CD4-positive, alpha-beta T cell treated with Interleukin-21 for 1 hour (primary cell): ENCODE measurements around the gene CHRDL1.

Experiments used
- DNase-seq: peaks from one replicate; pipeline ENCODE4 v3.0.0-alpha.2; 2020

CHRDL1 gene

GRCh38 chrX:110741213-110741796, 54.3 kb downstream of the CHRDL1 start:
- no peak for DNase-seq

GRCh38 chrX:110734894-110735541, 60.6 kb downstream of the CHRDL1 start:
- DNase-seq: no peak

GRCh38 chrX:110734271-110734670, 61.3 kb downstream of the CHRDL1 start:
- no peak for DNase-seq

GRCh38 chrX:110733166-110733565, 62.5 kb downstream of the CHRDL1 start:
- DNase-seq: no peak

GRCh38 chrX:110732266-110732665, 63.4 kb downstream of the CHRDL1 start:
- no peak for DNase-seq

- DNase-seq: no peak
Measured at GRCh38 chrX:110723844-110724243, 71.8 kb downstream of the CHRDL1 start.

- no peak for DNase-seq
Measured at GRCh38 chrX:110722135-110722534, 73.5 kb downstream of the CHRDL1 start.

- no peak for DNase-seq
Measured at GRCh38 chrX:110713666-110714065, 82.0 kb downstream of the CHRDL1 start.

GRCh38 chrX:110706446-110706845, 89.2 kb downstream of the CHRDL1 start:
- DNase-seq: no peak

- DNase-seq: no peak
Measured at GRCh38 chrX:110703641-110704040, 92.0 kb downstream of the CHRDL1 start.

GRCh38 chrX:110699109-110699508, 96.5 kb downstream of the CHRDL1 start:
- no peak for DNase-seq

- no peak for DNase-seq
Measured at GRCh38 chrX:110698696-110699095, 96.9 kb downstream of the CHRDL1 start.

- DNase-seq: no peak
Measured at GRCh38 chrX:110692866-110693265, 102.8 kb downstream of the CHRDL1 start.

- DNase-seq: no peak
Measured at GRCh38 chrX:110691446-110691845, 104.2 kb downstream of the CHRDL1 start.

- no peak for DNase-seq
Measured at GRCh38 chrX:110684653-110685052, 111.0 kb downstream of the CHRDL1 start.

- no peak for DNase-seq
Measured at GRCh38 chrX:110683925-110684324, 111.7 kb downstream of the CHRDL1 start.

GRCh38 chrX:110678591-110678990, 117.0 kb downstream of the CHRDL1 start:
- no peak for DNase-seq

GRCh38 chrX:110675886-110676285, 119.7 kb downstream of the CHRDL1 start:
- no peak for DNase-seq

GRCh38 chrX:110671068-110671803, 124.4 kb downstream of the CHRDL1 start:
- no peak for DNase-seq

GRCh38 chrX:110669572-110669971, 126.0 kb downstream of the CHRDL1 start:
- DNase-seq: no peak

- no peak for DNase-seq
Measured at GRCh38 chrX:110667706-110668105, 127.9 kb downstream of the CHRDL1 start.

- no peak for DNase-seq
Measured at GRCh38 chrX:110665223-110666002, 130.2 kb downstream of the CHRDL1 start.

- no peak for DNase-seq
Measured at GRCh38 chrX:110657073-110657472, 138.5 kb downstream of the CHRDL1 start.
